ENCODE measurements around the gene PGM2. TPM values are rescaled to one million over a fixed set of nuclear protein-coding genes. Genes with fewer than 3 reads are reported as not detected.

PGM2 gene
- total RNA-seq, 4 donors from 2014 or later = 52.7 to 83.9 (median 74.7) TPM

- H3K4me3 ChIP-seq (ENCODE audit: low read depth, poor library complexity, severe bottlenecking) = no peak overlapping the region
- TF ChIP-seq POLR2A (IDR thresholded peaks at IDR 0.05) (no peak), CTCF (IDR thresholded peaks at IDR 0.05) (no peak)
- 56 to 73% methylated on average over 2 of the region's 2 CpGs for WGBS, 2 donors
- no peak for DNase-seq (ENCODE audit: low spot score in 2 of 2)
- intact Hi-C loops (cut with DNase I; ENCODE audit: low total_unique reads) = no loop called here
Measured at GRCh38 chr4:37839426-37839825, 12.9 kb downstream of the PGM2 start.

GRCh38 chr4:37844204-37844603, 17.7 kb downstream of the PGM2 start:
- DNase-seq (ENCODE audit: low spot score in 2 of 2) = no peak
- no peak overlapping the region for H3K4me3 ChIP-seq (ENCODE audit: low read depth, poor library complexity, severe bottlenecking)
- intact Hi-C loops (cut with DNase I; ENCODE audit: low total_unique reads) = no loop called here
- TF ChIP-seq POLR2A (IDR thresholded peaks at IDR 0.05) = no peak
- 98% methylated on average over 5 of the region's 5 CpGs for WGBS, 2 donors

- WGBS, 2 donors = 96 to 97% methylated on average over 4 of the region's 4 CpGs
- DNase-seq (ENCODE audit: low spot score in 2 of 2) = no peak
- TF ChIP-seq POLR2A (IDR thresholded peaks at IDR 0.05) (no peak), CTCF (IDR thresholded peaks at IDR 0.05) (no peak)
- no peak overlapping the region for H3K4me3 ChIP-seq (ENCODE audit: low read depth, poor library complexity, severe bottlenecking)
- intact Hi-C loops (cut with DNase I; ENCODE audit: low total_unique reads) = no loop called here
Measured at GRCh38 chr4:37845201-37845600, 18.7 kb downstream of the PGM2 start.

GRCh38 chr4:37847311-37847884, 20.9 kb downstream of the PGM2 start:
- intact Hi-C loops (cut with DNase I; ENCODE audit: low total_unique reads) = no loop called here
- no peak overlapping the region for H3K4me3 ChIP-seq (ENCODE audit: low read depth, poor library complexity, severe bottlenecking)
- 60 to 69% methylated on average over 5 of the region's 5 CpGs for WGBS, 2 donors
- DNase-seq (ENCODE audit: low spot score in 2 of 2) = no peak
- TF ChIP-seq CTCF (IDR thresholded peaks at IDR 0.05) (no peak), POLR2A (IDR thresholded peaks at IDR 0.05) (no peak)

GRCh38 chr4:37852376-37852775, 25.9 kb downstream of the PGM2 start:
- intact Hi-C loops (cut with DNase I; ENCODE audit: low total_unique reads) = no loop called here
- TF ChIP-seq POLR2A (IDR thresholded peaks at IDR 0.05) = no peak
- no peak for TF ChIP-seq CTCF (IDR thresholded peaks at IDR 0.05)

GRCh38 chr4:37858112-37858511, 31.6 kb downstream of the PGM2 start:
- intact Hi-C loops (cut with DNase I; ENCODE audit: low total_unique reads) = no loop called here
- TF ChIP-seq POLR2A (IDR thresholded peaks at IDR 0.05) = no peak
- no peak for TF ChIP-seq CTCF (IDR thresholded peaks at IDR 0.05)
- no peak overlapping the region for H3K4me3 ChIP-seq (ENCODE audit: low read depth, poor library complexity, severe bottlenecking)
- WGBS, 2 donors = 86 to 88% methylated on average over 4 of the region's 4 CpGs
- no peak for DNase-seq (ENCODE audit: low spot score in 2 of 2)

More at GRCh38 chr4:37852376-37852775, 25.9 kb downstream of the PGM2 start:
- 87 to 95% methylated on average over 2 of the region's 2 CpGs for WGBS, 2 donors
- H3K4me3 ChIP-seq (ENCODE audit: low read depth, poor library complexity, severe bottlenecking) = no peak overlapping the region
- no peak for DNase-seq (ENCODE audit: low spot score in 2 of 2)
